IMR-90 (cell line): ENCODE data around the gene PKM. TPM values are rescaled to one million over a fixed set of nuclear protein-coding genes. Genes with fewer than 3 reads are reported as not detected.

Experiments
- ATAC-seq: fragments of 200-7000 bp; cut with Tn5 transposase; 2 replicates; pipeline ENCODE4 v1.9.1; 2020; ENCODE audit warnings: low read depth, mild to moderate bottlenecking, moderate library complexity
- BruUV-seq: library from RNA; stranded (reverse); fragments of 400-500 nt; replicated peaks from 2 replicates; lab custom pipeline; 2021; lab: Mats Ljungman, UMichigan
- CTCF ChIA-PET: fragments of 300-600 bp; formaldehyde crosslinking; extraction: SDS; loops from one replicate; lab custom pipeline; 2021; ENCODE audit warnings: antibody characterized with exemption; lab: Yijun Ruan, JAX
- POLR2A ChIA-PET: fragments of 300-600 bp; sonication (Branson Sonifier 250); formaldehyde crosslinking; loops from one replicate; lab custom pipeline; 2022; ENCODE audit warnings: antibody characterized with exemption; ENCODE audit not compliant: unreplicated experiment; lab: Charles Lee
- DNase-seq: peaks from one replicate; pipeline ENCODE4 v3.0.0; 2013
- H2AFZ ChIP-seq: replicated peaks from 2 replicates; pipeline ENCODE3; 2013; ENCODE audit warnings: low read length, mild to moderate bottlenecking; ENCODE audit not compliant: poor library complexity
- H2AK5ac ChIP-seq: 2 replicates; pipeline ENCODE4 v1.6.1; 2013; ENCODE audit warnings: low read depth, low read length, inconsistent platforms
- H2AK9ac ChIP-seq: replicated peaks from 2 replicates; pipeline ENCODE3; 2013; ENCODE audit warnings: mild to moderate bottlenecking, low read depth, low read length, moderate library complexity; ENCODE audit not compliant: poor library complexity
- H2BK120ac ChIP-seq: 2 replicates; pipeline ENCODE4 v1.6.1; 2013; ENCODE audit warnings: low read depth, low read length, inconsistent platforms
- H2BK15ac ChIP-seq: 3 replicates; pipeline ENCODE4 v1.6.1; 2013; ENCODE audit warnings: low read depth, low read length, inconsistent platforms
- H2BK20ac ChIP-seq: 2 replicates; pipeline ENCODE4 v1.6.1; 2013; ENCODE audit warnings: low read depth, mild to moderate bottlenecking, inconsistent platforms, low read length, moderate library complexity
- H2BK5ac ChIP-seq: 2 replicates; pipeline ENCODE4 v1.6.1; 2013; ENCODE audit warnings: mild to moderate bottlenecking, low read depth, low read length, inconsistent platforms; ENCODE audit not compliant: poor library complexity, severe bottlenecking
- H3K14ac ChIP-seq: replicated peaks from 2 replicates; pipeline ENCODE4 v1.6.1; 2013; ENCODE audit warnings: low read depth, low read length, inconsistent platforms
- H3K18ac ChIP-seq: 2 replicates; pipeline ENCODE4 v1.6.1; 2013; ENCODE audit warnings: low read depth, low read length, control low read depth
- H3K23ac ChIP-seq: 2 replicates; pipeline ENCODE4 v1.6.1; 2013; ENCODE audit warnings: low read depth, low read length, inconsistent platforms
- H3K27ac ChIP-seq: 2 replicates; pipeline ENCODE4 v1.5.1; 2013; ENCODE audit warnings: mild to moderate bottlenecking, control low read depth, low read length; ENCODE audit not compliant: insufficient read depth
- H3K27me3 ChIP-seq: 2 replicates; pipeline ENCODE4 v1.6.1; 2013; ENCODE audit warnings: low read length; ENCODE audit not compliant: control insufficient read depth, insufficient read depth
- H3K36me3 ChIP-seq: 2 replicates; pipeline ENCODE4 v1.6.1; 2013; ENCODE audit warnings: low read length, mixed read lengths; ENCODE audit not compliant: control insufficient read depth, insufficient read depth
- H3K4ac ChIP-seq: 2 replicates; pipeline ENCODE4 v1.6.1; 2013; ENCODE audit warnings: low read depth, low read length, inconsistent platforms
- H3K4me1 ChIP-seq: 2 replicates; pipeline ENCODE4 v1.6.1; 2013; ENCODE audit warnings: low read length, mixed read lengths; ENCODE audit not compliant: control insufficient read depth, insufficient read depth
- H3K4me2 ChIP-seq: 2 replicates; pipeline ENCODE4 v1.6.1; 2013; ENCODE audit warnings: low read depth, mild to moderate bottlenecking, control low read depth, low read length, moderate library complexity
- H3K4me3 ChIP-seq: 2 replicates; pipeline ENCODE4 v1.5.1; 2013; ENCODE audit warnings: low read depth, mild to moderate bottlenecking, control low read depth, low read length, moderate library complexity; ENCODE audit not compliant: insufficient read depth
- H3K56ac ChIP-seq: 2 replicates; pipeline ENCODE4 v1.6.1; 2013; ENCODE audit warnings: low read length, inconsistent platforms; ENCODE audit not compliant: insufficient read depth; ENCODE audit errors: extremely low read depth
- H3K79me1 ChIP-seq, 2 experiments: 2 replicates each; pipeline ENCODE4 v1.6.1; 2013; ENCODE audit warnings: low read length in 2 of 2, inconsistent platforms in 1 of 2, low read depth in 1 of 2
- H3K9ac ChIP-seq: 2 replicates; pipeline ENCODE4 v1.6.1; 2013; ENCODE audit warnings: low read depth, low read length, control low read depth
- H3K9me1 ChIP-seq: 2 replicates; pipeline ENCODE4 v1.6.1; 2013; ENCODE audit warnings: low read length, inconsistent platforms; ENCODE audit not compliant: insufficient read depth
- H3K9me3 ChIP-seq: 2 replicates; pipeline ENCODE4 v1.6.1; 2013; ENCODE audit warnings: low read length; ENCODE audit not compliant: control insufficient read depth, insufficient read depth
- H4K20me1 ChIP-seq: 2 replicates; pipeline ENCODE4 v1.6.1; 2013; ENCODE audit warnings: low read length, inconsistent platforms; ENCODE audit not compliant: insufficient read depth
- H4K5ac ChIP-seq: 2 replicates; pipeline ENCODE4 v1.6.1; 2013; ENCODE audit warnings: mild to moderate bottlenecking, low read depth, low read length, control low read depth
- H4K8ac ChIP-seq, 2 experiments: 2 replicates each; pipeline ENCODE4 v1.6.1; 2013; ENCODE audit warnings: low read depth in 2 of 2, low read length in 2 of 2, control low read depth in 1 of 2, inconsistent platforms in 1 of 2
- H4K91ac ChIP-seq: 2 replicates; pipeline ENCODE4 v1.6.1; 2013; ENCODE audit warnings: low read depth, low read length, inconsistent platforms; ENCODE audit not compliant: insufficient read depth
- BHLHE40 ChIP-seq: fragments of 150-350 bp; IDR thresholded peaks from 2 replicates; pipeline ENCODE4 v1.6.1; 2016; ENCODE audit warnings: mild to moderate bottlenecking, low read depth, low read length
- CEBPB ChIP-seq: IDR thresholded peaks from 2 replicates; pipeline ENCODE4 v1.6.1; 2012; ENCODE audit warnings: low read depth, low read length, improper control_type of control experiment
- CHD1 ChIP-seq: IDR thresholded peaks from 2 replicates; pipeline ENCODE4 v1.6.1; 2012; ENCODE audit warnings: low read depth, low read length, improper control_type of control experiment
- FOS ChIP-seq: fragments of 150-350 bp; IDR thresholded peaks from 2 replicates; pipeline ENCODE4 v1.6.1; 2016; ENCODE audit warnings: low read depth, low read length
- MAFK ChIP-seq: IDR thresholded peaks from 2 replicates; pipeline ENCODE4 v1.6.1; 2012; ENCODE audit warnings: low read depth, low read length, improper control_type of control experiment
- MAZ ChIP-seq: IDR thresholded peaks from 2 replicates; pipeline ENCODE4 v1.6.1; 2012; ENCODE audit warnings: low read depth, mild to moderate bottlenecking, low read length, improper control_type of control experiment, moderate library complexity, borderline replicate concordance
- MXI1 ChIP-seq: IDR thresholded peaks from 2 replicates; pipeline ENCODE4 v1.6.1; 2012; ENCODE audit warnings: low read depth, mild to moderate bottlenecking, low read length, moderate library complexity, borderline replicate concordance
- NFE2L2 ChIP-seq: fragments of 150-350 bp; IDR thresholded peaks from 2 replicates; pipeline ENCODE4 v1.6.1; 2016; ENCODE audit warnings: low read depth, mild to moderate bottlenecking, low read length
- POLR2A ChIP-seq: IDR thresholded peaks from 2 replicates; pipeline ENCODE4 v1.6.1; 2012; ENCODE audit warnings: mild to moderate bottlenecking, low read depth, low read length
- RAD21 ChIP-seq: IDR thresholded peaks from 2 replicates; pipeline ENCODE4 v1.6.1; 2012; ENCODE audit warnings: low read length, improper control_type of control experiment
- SMC3 ChIP-seq: fragments of 150-350 bp; IDR thresholded peaks from 2 replicates; pipeline ENCODE4 v1.6.1; 2016; ENCODE audit warnings: low read depth, mild to moderate bottlenecking, antibody characterized with exemption, low read length, moderate library complexity
- dilution Hi-C: fragments of 300-500 bp; cut with HindIII; formaldehyde crosslinking; loops from one replicate; pipeline ENCODE4 v1.14.3; 2018; ENCODE audit warnings: low sequenced_read_pairs; ENCODE audit not compliant: unreplicated experiment
- in situ Hi-C: fragments of 300-500 bp; cut with MboI; formaldehyde crosslinking; loops from 3 replicates; pipeline ENCODE4 v1.14.3; 2019; ENCODE audit warnings: low sequenced_read_pairs, inconsistent platforms, mixed read lengths
- intact Hi-C: fragments of 100-400 bp; cut with micrococcal nuclease; formaldehyde crosslinking; loops from 2 replicates; pipeline ENCODE4 v1.10.0; 2022
- polyA plus RNA-seq, 3 experiments: library from polyadenylated mRNA; depleted of rRNA; stranded (reverse); fragments of >200 nt; gene quantifications; 2 replicates each; pipeline ENCODE4 v1.2.3, GENCODE V29; 2012; ENCODE audit warnings: low replicate concordance in 1 of 3
- total RNA-seq: library from RNA; depleted of rRNA; stranded (reverse); fragments of >200 nt; gene quantifications from 2 replicates; pipeline ENCODE4 v1.2.3, GENCODE V29; 2012
- TF ChIP-seq, protein P1 (sequence below): fragments of 150-350 bp; IDR thresholded peaks from 2 replicates; pipeline ENCODE4 v1.6.1; 2017; ENCODE audit warnings: mild to moderate bottlenecking, antibody characterized with exemption, low read length, low read depth
- TF ChIP-seq, protein P2 (sequence below): fragments of 150-350 bp; IDR thresholded peaks from 2 replicates; pipeline ENCODE4 v1.6.1; 2016; ENCODE audit warnings: low read depth, mild to moderate bottlenecking, low read length, moderate library complexity, borderline replicate concordance

Gene PKM
- total and polyA plus RNA-seq, 2 of the 4 experiments (the other 2 are of a cell fraction): 2,219 to 3,859 TPM

GRCh38 chr15:72207558-72208085 is 23.4 kb downstream of the PKM start:
- Histone ChIP-seq H4K91ac (no peak overlapping the region), H3K23ac (no peak overlapping the region), H2BK20ac (no peak overlapping the region), H3K14ac (no peak overlapping the region), H4K8ac (no peak overlapping the region), H3K9ac (no peak overlapping the region), H3K4me3 (no peak overlapping the region), H3K4me1 (peaks cover 2% of the 10 kb centered on the region; the same call in 1 of the 2 replicates), H2AFZ (no peak overlapping the region), H2BK5ac (no peak overlapping the region), H3K79me1 (peaks cover 60 to 92% of the 10 kb centered on the region in 2 experiments), H3K9me1 (peaks cover 12% of the 10 kb centered on the region), H2BK15ac (no peak overlapping the region), H2BK120ac (no peak overlapping the region), H2AK9ac (no peak overlapping the region), H2AK5ac (no peak overlapping the region), H3K9me3 (no peaks in the 10 kb centered on the region), H3K27ac (no peak overlapping the region), H3K56ac (no peak overlapping the region), H3K27me3 (no peaks in the 10 kb centered on the region), H3K4ac (no peak overlapping the region), H4K20me1 (peaks cover 96% of the 10 kb centered on the region), H3K4me2 (no peak overlapping the region), H4K5ac (no peak overlapping the region), H3K36me3 (peaks cover 87% of the 10 kb centered on the region), H3K18ac (no peak overlapping the region)
- in situ Hi-C loops: no loop called here
- CTCF ChIA-PET: interaction anchor here (1.2 kb wide), 1 partner anchor 19 kb away, joined by 3 read pairs; no protein-coding TSS in a partner anchor
- POLR2A ChIA-PET: no interaction called here
- intact Hi-C loops: no loop called here
- dilution Hi-C loops: no loop called here
- no peak for ATAC-seq
- TF ChIP-seq MAFK (no peak), SMC3 (no peak), RAD21 (no peak), MXI1 (no peak), MAZ (no peak), CHD1 (no peak), FOS (no peak), BHLHE40 (no peak), CEBPB (no peak), NFE2L2 (no peak), POLR2A (no peak)
- TF ChIP-seq, protein P1, sequence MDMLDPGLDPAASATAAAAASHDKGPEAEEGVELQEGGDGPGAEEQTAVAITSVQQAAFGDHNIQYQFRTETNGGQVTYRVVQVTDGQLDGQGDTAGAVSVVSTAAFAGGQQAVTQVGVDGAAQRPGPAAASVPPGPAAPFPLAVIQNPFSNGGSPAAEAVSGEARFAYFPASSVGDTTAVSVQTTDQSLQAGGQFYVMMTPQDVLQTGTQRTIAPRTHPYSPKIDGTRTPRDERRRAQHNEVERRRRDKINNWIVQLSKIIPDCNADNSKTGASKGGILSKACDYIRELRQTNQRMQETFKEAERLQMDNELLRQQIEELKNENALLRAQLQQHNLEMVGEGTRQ: no peak
- TF ChIP-seq, protein P2, sequence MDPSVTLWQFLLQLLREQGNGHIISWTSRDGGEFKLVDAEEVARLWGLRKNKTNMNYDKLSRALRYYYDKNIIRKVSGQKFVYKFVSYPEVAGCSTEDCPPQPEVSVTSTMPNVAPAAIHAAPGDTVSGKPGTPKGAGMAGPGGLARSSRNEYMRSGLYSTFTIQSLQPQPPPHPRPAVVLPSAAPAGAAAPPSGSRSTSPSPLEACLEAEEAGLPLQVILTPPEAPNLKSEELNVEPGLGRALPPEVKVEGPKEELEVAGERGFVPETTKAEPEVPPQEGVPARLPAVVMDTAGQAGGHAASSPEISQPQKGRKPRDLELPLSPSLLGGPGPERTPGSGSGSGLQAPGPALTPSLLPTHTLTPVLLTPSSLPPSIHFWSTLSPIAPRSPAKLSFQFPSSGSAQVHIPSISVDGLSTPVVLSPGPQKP: no peak
- BruUV-seq: no TSS peak
- DNase-seq: no peak
